ENCODE measurements around the gene DCDC1.

The DCDC1 gene

DNA sequence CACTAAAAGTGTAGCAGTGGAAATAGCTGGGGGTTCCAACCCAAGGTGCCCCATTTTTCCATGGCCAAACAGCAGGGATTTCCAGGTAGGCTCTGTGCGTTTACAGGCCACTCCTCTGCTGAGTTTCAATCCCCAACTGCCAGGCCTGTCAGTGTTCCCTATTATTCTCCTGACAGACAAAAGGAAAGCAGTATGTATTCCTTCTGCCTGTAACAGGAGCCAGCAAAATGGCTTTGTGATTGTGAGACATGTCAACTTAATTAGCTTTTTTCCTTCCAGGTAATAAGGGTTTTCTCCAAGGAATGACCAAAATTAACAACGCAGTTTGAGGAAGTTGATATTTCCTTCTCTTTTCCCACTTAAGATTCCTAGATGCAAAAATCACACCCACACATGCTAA is 506.3 kb downstream of the DCDC1 start:
- in situ Hi-C loops (cut with HindIII; ENCODE audit: low sequenced_read_pairs), result no loop called here

DNA sequence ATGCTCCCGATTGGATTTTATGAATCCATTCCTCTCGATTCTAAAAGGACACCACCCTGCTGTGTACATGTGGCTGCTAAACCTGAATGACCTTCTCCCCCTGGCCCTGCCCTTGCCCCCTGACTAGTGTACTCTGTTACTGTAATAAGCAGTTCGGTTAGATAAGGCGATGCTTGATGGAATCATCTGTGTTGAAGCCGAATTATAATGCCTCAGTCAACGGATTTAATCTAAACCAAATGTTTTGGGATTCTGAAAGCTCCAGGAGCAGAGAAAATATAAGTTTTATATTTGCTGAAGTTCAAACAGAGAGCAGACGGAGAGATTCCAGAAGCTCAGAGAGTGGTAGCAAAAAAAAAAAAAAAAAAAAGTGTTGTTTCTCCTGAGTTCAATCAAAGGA is 508.0 kb downstream of the DCDC1 start:
- in situ Hi-C loops (cut with HindIII; ENCODE audit: low sequenced_read_pairs), result no loop called here

- in situ Hi-C loops (cut with HindIII; ENCODE audit: low sequenced_read_pairs), result no loop called here
Observed at GRCh38 chr11:30861064-30861463, 508.5 kb downstream of the DCDC1 start.

DNA sequence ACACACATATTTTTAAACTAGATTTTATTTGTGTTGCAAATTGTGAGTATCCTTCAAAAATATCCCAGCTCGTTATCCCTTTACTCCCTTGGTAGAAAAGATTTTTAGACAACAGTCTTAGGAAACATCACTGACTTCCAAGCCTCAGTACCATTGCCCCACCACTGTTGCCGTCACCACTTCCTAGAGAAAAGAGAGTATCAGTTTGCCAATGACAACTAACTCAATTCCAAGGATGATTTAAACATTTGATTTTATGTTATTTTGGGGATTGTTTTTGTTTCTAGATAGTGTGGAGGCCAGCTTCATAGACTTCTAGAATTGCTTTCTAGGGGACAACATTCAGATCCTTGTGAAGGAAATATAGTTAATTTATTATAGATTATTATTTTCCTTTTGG is 509.4 kb downstream of the DCDC1 start:
- in situ Hi-C loops (cut with HindIII; ENCODE audit: low sequenced_read_pairs), result no loop called here

DNA sequence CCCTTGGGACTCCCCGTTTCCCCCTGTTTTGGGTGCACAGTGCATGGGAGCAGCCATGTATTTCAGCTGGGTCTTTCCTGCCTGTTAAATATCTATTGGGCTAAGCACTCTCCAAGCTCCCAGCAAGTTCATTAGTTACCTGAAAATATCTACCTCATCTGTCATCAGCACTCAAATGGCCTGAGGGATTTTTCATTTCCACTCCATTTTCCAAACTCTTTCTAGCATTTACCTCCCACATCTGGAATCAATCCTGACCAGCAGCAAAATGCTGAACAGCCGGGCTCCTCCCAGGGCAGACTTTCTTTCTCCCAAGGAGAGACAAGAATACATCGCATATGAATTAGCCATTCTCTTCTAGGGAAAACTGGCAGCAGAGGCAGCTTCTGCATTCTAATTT is 509.9 kb downstream of the DCDC1 start:
- in situ Hi-C loops (cut with HindIII; ENCODE audit: low sequenced_read_pairs), result no loop called here

GRCh38 chr11:30855383-30856006 is 514.0 kb downstream of the DCDC1 start:
- in situ Hi-C loops (cut with HindIII; ENCODE audit: low sequenced_read_pairs), result no loop called here

- in situ Hi-C loops (cut with HindIII; ENCODE audit: low sequenced_read_pairs), result no loop called here
Observed at GRCh38 chr11:30853439-30853838, 516.1 kb downstream of the DCDC1 start.

GRCh38 chr11:30852645-30853044 is 516.9 kb downstream of the DCDC1 start:
- in situ Hi-C loops (cut with HindIII; ENCODE audit: low sequenced_read_pairs), result no loop called here

GRCh38 chr11:30852091-30852490 is 517.4 kb downstream of the DCDC1 start:
- in situ Hi-C loops (cut with HindIII; ENCODE audit: low sequenced_read_pairs), result no loop called here

- in situ Hi-C loops (cut with HindIII; ENCODE audit: low sequenced_read_pairs), result no loop called here
Observed at GRCh38 chr11:30837252-30837651, 532.3 kb downstream of the DCDC1 start.

DNA sequence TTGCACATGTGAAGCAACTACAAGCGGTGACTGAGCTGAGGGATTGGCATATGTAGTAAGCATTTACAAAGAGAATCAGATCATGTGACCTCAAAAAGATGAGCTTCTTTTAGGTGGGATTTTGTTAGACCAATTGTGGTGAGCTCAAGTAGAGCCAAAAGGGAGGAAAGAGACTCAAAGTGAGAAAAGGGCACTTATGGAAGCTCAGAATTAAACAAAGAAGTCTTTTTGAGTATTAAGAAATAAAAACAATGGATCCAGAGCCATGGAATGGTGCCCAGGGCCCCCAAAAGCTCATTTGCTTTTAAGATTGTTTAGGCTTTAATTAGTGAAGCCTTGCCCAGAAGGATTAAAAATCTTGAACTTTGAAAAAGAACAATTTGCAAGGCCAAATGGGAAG is 536.7 kb downstream of the DCDC1 start:
- in situ Hi-C loops (cut with HindIII; ENCODE audit: low sequenced_read_pairs), result no loop called here

- in situ Hi-C loops (cut with HindIII; ENCODE audit: low sequenced_read_pairs), result no loop called here
Observed at GRCh38 chr11:30830681-30831080, 538.9 kb downstream of the DCDC1 start.

GRCh38 chr11:30826911-30827310 is 542.6 kb downstream of the DCDC1 start:
- in situ Hi-C loops (cut with HindIII; ENCODE audit: low sequenced_read_pairs), result no loop called here

GRCh38 chr11:30825723-30826122 is 543.8 kb downstream of the DCDC1 start:
- in situ Hi-C loops (cut with HindIII; ENCODE audit: low sequenced_read_pairs), result no loop called here

DNA sequence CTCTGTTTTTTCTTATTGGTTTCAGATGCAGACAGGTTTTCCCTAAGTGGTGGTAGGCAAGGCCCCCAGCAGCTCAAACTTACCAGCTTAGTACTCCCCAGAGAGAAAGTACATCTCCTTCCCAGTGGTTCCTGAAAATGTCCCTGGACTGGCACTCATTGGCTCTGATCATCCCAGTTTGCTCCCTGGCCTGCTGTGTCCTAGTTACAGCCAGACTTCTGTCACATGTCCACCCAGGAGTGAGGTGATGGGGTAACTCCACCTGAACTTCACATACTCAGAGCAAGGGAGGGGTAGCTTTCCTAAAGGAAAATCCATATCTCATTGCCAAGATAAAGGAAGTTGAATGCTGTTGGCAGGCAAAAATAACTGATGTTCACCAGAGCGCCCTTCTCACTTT is 546.4 kb downstream of the DCDC1 start:
- in situ Hi-C loops (cut with HindIII; ENCODE audit: low sequenced_read_pairs), result no loop called here

DNA sequence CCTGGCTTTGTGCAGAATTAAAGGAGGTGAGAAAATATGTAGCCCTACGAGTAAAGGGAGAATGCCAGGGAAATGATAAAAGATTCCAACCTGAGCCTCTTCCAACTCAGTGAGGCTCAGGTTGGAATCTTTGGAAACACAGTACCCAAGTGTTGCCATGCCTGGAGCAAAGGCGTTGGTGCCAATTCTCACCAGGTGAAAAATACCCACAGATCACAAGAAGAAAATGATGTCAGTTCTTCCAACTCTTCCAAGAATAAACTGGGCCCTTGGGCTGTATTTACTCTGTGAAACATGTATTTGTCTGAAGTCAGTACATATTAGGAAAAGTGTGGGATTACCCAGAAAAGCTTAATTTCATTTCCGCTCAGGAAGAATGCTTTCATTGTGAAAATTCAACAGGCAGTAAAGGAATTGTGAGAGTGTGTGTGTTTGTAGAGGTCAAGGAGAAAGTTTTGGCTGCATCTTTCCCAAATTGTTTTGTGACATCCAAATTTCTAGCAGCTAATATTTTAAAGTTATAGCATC is 548.0 kb downstream of the DCDC1 start:
- in situ Hi-C loops (cut with HindIII; ENCODE audit: low sequenced_read_pairs), result no loop called here

DNA sequence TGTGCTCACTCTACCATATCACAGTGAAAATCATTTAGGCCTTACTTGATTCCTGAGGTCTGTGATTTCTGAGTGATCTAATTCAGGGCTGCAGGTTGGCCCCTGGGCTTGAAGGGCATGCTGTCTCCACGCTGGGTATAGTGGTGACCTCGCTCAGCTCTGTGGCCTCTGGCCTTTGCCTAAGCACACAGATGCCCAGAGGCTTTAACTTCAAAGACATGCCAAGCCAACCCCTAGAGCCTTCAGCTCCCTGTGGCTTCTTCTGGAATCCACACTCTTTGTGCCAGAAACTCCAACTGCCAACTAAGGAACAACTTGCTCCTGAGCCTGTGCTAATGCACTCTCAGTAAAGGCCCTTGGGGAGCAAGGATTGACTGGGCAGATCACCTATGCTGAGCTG is 550.8 kb downstream of the DCDC1 start:
- in situ Hi-C loops (cut with HindIII; ENCODE audit: low sequenced_read_pairs), result no loop called here

GRCh38 chr11:30816959-30817880 is 552.3 kb downstream of the DCDC1 start:
- in situ Hi-C loops (cut with HindIII; ENCODE audit: low sequenced_read_pairs), result no loop called here

GRCh38 chr11:30815619-30816018 is 553.9 kb downstream of the DCDC1 start:
- in situ Hi-C loops (cut with HindIII; ENCODE audit: low sequenced_read_pairs), result no loop called here

- in situ Hi-C loops (cut with HindIII; ENCODE audit: low sequenced_read_pairs), result no loop called here
Observed at GRCh38 chr11:30814737-30815136, 554.8 kb downstream of the DCDC1 start.

Measured in endothelial cell of hepatic sinusoid (primary cell).